Head of caudate nucleus (tissue), 42 donors: Measurements from ENCODE around the gene AKIP1.

Experiments used
- DNase-seq, 42 donors: peaks; one replicate each; pipeline versions ENCODE4 v3.0.0 to v3.0.0-alpha.2; 2020 to 2021; ENCODE audit warnings: mixed read lengths in 7 of 42
- intact Hi-C: fragments of 100-400 bp; cut with DNase I; formaldehyde crosslinking; loops from one replicate; pipeline ENCODE4 v1.15.0; 2022

AKIP1 gene

GRCh38 chr11:8942518-8943066 lies 31.6 kb downstream of the AKIP1 start, which contains the start of gene ASCL3:
TSS of gene ASCL3 (minus strand) at chr11:8943016. CDS start at chr11:8938161, 4,855 bp downstream.
- no peak for DNase-seq
- intact Hi-C loops: no loop called here

GRCh38 chr11:8947230-8947943 lies 36.4 kb downstream of the AKIP1 start:
- DNase-seq: peak in 1 of 42 donors; percentile 26
- intact Hi-C loops: no loop called here

- intact Hi-C loops: no loop called here
- DNase-seq: no peak
These were observed 37.9 kb downstream of the AKIP1 start for GRCh38 chr11:8948886-8949285.

- intact Hi-C loops: no loop called here
- no peak for DNase-seq
These were observed 45.9 kb downstream of the AKIP1 start for GRCh38 chr11:8956860-8957259.

- peak in 8 of 42 donors; percentile 10 to 45 (median 20) for DNase-seq
- intact Hi-C loops: no loop called here
These were observed 48.7 kb downstream of the AKIP1 start for GRCh38 chr11:8959546-8960166.

- DNase-seq: no peak
- intact Hi-C loops: no loop called here
These were observed 50.4 kb downstream of the AKIP1 start for GRCh38 chr11:8961401-8961800.

GRCh38 chr11:8962841-8963240 lies 51.9 kb downstream of the AKIP1 start:
- intact Hi-C loops: no loop called here
- no peak for DNase-seq

- intact Hi-C loops: no loop called here
These were observed 52.8 kb downstream of the AKIP1 start for GRCh38 chr11:8963569-8964323.

GRCh38 chr11:8964324-8965320 lies 53.6 kb downstream of the AKIP1 start, which contains the start of gene TMEM9B:
TSS of gene TMEM9B (minus strand) at chr11:8964442. CDS start at chr11:8964313, 129 bp downstream.
- DNase-seq: peak; percentile 80 to 96 (median 92)
- intact Hi-C loops: no loop called here

More at GRCh38 chr11:8963569-8964323, 52.8 kb downstream of the AKIP1 start:
- peak in 34 of 42 donors; percentile 64 to 93 (median 80) for DNase-seq

GRCh38 chr11:8967184-8967583 lies 56.2 kb downstream of the AKIP1 start:
- DNase-seq: no peak
- intact Hi-C loops: no loop called here
